ENCODE measurements around the gene EGLN3.
A peak's percentile ranks its signal among the peaks of the same experiment; 100 is the strongest.
"Not testable (repeated sequence)": the region's sequence is repeated elsewhere in the genome, so short reads cannot be mapped to it uniquely, and the experiment has no call there.

Gene EGLN3
- total RNA-seq, result 0 to 4.3 (median 0.46) reads per million in 17 experiments

DNA sequence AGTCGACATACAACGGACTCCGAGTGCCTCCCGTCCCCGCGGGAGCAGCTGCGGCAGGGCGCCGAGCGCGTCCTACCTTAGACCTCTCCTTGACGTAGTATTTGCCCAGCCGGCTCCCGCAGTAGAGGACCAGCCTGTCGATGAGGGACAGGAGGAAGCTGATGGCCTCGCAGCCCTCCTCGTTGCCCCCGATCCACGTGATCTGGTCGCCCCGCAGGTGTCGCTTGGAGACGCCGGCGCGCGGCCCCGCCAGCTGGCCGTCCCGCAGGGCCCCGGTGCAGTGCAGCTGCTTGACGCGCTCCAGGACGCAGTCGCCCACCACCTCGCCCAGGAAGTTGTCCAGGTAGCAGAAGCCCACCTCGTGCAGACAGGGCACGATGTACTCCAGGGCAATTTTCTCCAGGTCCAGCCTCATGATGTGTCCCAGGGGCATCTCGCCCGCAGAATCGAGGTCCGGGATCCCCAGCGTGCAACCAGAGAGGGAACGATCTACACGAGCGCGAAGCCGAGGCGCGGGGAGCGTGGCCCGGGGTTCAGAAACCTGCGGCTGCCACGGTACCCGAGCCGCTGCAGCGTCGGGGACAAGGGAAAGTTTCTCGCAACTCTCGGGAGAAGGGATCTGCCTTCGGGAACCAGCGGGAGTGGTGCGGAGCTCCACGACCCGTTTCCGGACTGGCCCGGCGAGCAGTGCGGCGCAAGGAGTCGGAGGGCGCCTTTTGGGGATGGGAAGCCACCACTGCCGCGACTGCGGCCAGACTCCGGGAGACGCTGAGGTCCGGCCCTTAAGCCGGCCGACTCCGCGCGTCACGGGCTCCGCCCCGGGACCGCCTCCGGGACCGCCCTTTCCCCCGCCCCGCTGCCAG, at the start of gene EGLN3:
EGLN3 (minus strand) TSS at position 755 of the 863 bp plus-strand sequence; CDS start at position 433, 322 bp downstream.
- DNase-seq, result peak; percentile 74 to 88 (median 82)

DNA sequence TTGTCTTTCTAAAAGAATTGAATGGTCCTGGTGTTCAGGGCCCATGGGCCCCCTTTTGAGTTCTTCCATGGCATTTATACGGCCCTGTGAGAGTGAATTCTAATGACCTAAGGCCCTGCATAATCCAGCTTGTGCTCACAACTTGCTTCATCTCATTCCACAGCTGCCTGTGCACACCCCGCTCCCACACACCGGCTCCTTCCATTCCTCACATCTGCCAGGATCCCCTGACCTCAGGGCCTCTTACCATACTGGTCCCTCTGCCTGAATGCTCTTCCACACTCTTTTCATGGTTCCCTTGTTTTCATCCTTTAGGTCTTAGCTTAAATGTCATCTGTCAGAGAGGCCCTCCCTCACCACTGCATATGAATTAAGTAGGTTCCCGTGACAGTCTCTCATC, 49.5 kb upstream of the EGLN3 start:
- no peak for DNase-seq

DNA sequence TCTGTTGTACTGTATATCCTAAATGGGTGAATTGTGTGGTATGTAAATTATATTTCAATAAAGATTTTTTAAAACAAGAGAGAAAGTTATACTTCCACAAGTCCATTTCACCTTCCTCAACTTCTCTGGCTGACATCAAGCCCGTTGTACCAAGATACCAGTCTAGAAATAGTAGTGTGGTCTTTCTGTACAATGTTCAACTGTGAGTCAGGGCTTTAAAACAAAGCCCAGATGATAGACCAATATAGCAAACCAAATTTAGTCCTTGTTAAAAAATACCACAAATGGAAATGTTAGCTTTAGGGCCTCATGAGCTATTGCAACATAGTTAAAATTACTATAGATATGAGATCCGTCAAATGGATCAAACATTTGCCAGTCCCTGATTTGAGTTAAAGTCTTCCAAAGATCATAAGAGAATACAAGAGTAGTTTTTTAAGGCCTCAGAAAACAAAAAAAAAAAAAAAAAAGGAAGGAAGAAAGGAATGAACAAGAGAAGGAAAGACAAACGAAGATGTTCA, 49.0 kb upstream of the EGLN3 start:
- no peak for DNase-seq

DNA sequence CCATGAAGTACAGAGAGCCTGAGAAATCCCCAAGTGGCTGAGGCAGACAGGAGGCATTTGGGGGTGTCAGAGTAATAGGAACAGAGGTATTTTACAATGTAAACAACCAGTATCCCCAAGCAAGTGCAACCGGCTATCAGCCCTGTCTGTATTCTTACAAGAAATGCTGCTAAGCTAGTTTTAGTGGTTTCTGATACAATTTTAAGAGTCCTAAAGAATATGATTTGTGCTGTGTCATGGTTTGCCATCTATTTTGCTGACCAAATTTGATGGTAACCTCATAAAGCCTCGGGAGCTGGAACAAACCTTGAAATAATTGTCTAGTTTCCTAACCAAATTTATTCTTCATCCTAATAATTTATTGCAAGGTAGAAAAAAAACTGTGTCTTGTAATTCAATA, 46.7 kb upstream of the EGLN3 start:
- DNase-seq, result no peak

DNA sequence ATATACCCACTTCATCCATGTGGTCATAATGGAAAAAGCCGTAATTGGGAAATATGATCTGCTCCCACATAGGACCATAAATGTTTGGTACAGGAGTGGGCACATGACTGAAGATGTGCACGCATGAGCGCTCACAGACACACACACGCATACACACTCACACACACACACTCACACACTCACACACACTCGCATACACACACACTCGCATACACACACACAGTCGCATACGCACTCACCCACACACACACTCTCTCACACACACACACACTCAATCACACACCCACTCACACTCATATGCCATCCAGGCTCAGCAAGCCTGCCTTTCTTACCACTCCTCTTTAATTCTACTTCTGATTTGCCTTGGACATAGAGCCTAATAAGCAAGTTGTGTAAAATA, 45.6 kb upstream of the EGLN3 start:
- DNase-seq, result no peak

DNA sequence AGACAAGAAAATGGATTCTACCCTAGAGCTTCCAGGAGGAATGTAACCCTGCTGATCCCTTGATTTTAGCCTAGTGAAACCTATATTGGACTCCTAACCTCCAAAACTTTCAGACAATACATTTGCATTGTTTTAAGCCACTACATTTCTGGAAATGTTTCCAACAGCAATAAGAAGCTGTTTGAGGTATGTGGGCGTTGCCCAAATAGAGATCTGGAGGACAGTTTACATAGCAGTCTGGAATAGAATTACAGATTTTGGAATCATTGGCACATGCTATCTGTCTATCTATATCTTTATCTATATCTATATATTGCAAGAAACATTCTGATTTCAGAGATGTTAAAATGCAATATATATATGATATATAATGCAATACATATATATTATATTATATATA, 42.4 kb upstream of the EGLN3 start:
- DNase-seq, result no peak

DNA sequence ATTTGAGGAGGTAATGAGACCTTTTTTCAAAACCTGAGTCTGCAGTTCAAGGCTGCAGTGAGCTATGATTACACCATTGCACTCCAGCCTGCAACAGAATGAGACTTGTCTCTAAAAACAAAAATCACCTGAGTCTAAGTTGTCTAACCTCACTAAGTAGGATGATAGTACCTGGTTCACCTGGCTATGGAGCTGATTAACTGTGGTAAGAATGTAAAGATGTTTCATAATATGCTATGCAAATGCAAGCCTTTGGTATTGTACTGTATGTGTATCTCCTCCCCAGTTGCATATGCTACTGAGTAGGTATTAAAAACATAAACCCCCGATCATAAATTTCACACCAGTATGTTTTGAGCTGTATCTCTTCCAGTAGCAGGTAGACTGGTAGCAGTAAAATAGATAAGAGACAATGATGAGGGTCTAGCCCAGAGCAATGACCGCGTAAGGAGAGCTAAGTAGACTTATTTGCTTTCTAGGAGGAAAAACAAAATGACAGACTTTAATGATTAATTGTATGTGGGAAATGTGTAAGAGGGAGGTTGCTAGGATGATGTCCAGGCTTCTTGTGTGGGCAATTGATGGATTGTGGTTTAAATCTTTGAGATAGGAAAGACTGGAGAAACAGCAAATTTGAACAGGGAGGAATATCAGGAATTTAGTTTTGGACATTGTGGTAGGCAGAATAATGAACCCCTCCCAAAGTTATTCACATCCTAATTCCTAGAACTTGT, 41.6 kb upstream of the EGLN3 start:
- no peak for DNase-seq

DNA sequence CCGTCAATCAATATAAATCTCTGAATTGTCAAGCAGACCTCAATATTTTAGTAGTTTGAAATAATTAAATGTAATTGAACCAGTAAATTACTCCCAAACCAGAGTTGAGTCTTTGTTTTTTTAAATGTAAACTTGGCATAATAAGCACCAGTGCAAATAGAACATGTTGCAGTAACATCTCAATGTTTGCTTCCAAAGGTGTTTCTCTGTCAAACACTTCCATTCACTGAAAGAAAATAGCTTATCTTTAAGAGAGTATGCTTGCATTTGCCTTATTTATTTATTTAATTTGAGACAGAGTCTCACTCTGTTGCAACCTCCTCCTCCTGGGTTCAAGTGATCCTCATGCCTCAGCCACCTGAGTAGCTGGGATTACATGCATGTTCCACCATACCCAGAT, 39.9 kb upstream of the EGLN3 start:
- DNase-seq, result no peak

DNA sequence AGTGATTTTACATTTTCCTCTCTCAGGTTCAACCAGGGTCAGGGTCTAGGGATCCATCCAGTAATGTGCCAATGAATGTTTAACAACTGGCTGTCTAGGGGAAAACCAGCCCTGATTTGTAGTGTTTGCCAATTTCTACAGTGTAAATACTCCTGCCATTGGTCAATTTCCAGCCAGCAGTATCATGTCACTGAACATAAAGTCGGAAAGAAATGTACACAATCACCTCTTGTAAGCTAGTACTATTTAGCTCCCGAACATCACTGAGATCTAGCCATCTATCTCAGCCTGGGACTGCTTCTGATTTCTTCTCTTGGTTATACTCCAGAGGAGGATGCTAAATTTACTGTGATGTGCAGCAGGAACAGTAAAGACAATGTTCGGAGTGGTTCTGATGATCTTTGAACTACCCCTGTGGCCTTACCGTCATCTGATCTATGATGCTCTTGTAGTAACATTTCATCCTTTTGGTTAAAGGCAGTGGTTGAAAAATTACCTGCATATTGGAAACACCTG, 36.7 kb upstream of the EGLN3 start:
- DNase-seq, result no peak

DNA sequence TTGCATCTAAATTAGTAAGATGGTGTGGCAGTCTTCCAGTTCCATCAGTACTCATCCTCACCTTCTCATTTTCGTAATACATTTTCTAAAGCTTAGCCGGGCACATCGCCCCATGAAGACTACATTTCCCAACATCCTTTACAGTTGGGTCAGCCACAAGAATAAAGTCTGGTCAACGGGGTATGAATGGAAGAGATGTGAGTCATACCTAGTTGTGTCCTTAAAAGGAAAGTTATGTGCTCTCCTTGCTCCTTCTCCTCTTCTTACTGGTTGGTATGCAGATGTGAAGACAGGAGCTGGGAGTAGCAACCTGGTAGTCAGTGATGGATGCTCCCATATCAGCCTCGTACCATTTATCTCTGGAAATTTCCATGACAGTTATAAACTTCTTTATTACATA, 35.9 kb upstream of the EGLN3 start:
- DNase-seq, result no peak

DNA sequence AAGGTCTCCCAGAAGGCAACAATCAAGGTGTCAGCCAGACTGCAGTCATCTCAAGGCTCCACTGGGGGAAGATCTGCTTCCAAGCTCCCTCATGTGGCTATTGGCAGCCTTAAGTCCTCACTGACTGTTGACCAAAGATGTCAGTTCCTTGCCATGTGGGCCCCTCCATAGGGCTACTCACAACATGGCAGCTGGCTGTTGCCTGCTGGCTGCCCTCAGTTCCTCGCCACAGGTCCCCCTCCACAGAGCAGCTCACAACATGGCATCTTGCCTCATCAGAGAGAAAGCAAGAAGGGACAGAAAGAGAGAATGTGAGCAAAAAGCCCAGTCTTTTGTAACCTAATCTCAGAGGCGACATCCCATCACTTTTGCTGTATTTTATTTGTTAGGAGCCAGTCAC, 34.4 kb upstream of the EGLN3 start:
- no peak for DNase-seq

DNA sequence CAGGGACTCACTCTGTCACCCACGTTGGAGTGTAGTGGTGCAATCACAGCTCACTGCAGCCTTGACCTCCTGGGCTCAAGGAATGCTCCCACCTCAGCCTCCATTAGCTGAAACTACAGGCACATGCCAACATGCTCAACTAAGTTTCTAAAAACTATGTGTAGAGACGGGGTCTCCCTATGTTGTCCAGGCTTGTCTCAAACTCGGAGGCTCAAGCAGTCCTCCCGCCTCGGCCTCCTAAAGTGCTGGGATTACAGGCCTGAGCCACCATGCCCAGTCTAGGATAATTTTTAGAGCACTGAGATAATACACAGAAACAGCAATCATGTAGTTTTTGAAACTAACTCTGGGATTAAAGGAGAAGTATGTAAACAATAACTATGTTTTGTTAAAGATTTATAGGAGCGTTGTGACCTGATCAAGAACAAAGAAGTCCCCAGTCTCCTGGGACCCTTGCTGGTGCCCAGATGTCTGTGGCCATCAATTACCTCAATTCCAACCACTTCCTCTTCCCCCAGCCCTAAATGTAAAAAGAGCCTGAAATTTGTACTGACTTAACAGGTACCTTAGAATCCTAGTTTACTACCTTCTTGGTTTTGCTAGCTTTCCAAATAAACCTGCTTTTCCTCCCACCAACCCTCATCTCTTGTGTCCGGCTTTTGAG, 28.9 kb upstream of the EGLN3 start:
- no peak for DNase-seq

DNA sequence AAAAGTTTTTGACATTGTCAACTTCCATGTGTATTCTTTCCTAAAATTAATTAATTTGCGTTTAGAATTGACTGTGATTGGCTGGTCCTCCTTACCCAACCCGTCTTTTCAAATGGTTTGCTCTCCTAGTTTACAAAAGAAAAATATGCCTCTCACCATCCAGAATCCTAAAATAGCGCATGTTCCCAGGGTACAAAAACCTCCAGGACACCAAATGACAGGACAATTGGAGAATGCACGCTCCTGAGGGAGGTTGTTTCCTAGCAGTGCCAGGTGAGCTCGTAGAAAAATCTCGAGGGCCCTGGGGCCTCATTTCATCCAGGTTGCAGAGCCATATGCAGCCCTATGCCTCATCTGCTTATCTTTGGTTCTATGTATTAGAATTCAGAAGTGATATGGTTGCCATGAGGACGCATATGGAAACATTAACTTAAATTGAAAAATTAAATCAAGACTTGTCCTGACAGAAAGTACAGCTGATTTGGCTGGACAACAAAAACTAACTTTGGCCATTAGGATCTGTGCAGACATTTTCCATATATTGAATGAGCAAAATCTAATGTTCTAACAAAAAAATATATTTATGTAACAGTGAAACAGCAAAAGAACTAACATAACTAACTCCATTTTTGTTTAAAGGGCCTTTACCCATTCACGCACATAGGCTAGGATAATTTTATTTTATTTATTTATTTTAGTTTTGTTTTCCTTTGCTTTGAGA, 28.2 kb upstream of the EGLN3 start:
- no peak for DNase-seq

DNA sequence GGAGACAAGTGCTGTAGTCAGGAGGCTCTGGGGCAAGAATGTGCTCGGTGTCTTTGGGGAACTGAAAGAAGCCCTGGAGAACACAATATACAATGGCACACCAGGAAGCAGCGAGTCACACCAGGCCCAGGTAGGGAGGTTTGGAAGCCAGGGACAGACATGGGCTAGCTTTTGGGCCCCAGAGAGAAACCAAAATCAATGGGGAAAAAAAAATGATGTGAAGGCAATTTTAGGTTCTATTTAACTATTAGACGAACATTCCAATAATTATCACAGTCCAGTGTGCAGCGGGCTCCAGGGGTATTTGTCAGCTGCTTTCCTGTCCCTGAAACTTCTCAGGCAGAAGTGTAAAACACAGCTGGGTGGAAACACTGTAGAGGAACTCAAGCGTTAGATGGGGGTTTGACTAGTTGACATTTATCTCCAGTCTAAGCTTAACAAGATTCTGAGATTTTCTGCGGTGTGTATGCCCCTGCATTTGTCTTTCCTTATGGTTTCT, 21.8 kb upstream of the EGLN3 start:
- DNase-seq, result no peak

DNA sequence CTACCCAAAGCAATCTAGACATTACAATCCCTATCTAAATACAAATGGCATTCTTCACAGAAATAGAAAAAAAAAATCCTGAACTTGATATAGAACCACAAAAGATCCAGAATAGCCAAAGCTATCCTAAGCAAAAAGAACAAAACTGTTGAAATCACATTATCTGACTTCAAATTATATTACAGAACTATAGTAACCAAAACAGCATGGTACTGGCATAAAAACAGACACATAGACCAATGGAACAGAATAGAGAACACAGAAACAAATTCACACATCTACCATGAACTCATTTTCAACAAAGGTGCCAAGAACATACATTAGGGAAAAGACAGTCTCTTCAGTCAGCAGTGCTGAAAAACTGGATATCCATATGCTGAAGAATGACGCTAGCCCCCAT, 19.0 kb upstream of the EGLN3 start:
- not testable (repeated sequence) for DNase-seq

DNA sequence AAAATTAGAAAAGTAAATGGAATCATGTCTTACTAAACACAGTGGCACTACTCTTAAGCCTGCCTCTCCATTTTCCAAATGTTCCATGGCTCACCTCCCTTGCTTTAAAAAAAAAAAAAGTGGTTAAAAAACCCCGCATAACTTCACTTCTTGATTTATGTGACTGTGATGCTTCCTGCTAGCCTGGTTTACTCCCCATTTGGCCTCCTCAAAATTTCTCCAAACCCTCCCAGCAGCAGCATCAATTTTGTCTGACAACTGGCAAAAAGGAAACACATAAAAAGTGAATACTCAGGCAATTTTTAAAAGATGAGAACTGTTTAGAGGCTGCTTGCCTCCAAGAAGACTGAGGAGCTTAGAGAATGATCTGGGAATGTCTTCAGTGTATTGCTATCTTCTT, 17.8 kb upstream of the EGLN3 start:
- no peak for DNase-seq

DNA sequence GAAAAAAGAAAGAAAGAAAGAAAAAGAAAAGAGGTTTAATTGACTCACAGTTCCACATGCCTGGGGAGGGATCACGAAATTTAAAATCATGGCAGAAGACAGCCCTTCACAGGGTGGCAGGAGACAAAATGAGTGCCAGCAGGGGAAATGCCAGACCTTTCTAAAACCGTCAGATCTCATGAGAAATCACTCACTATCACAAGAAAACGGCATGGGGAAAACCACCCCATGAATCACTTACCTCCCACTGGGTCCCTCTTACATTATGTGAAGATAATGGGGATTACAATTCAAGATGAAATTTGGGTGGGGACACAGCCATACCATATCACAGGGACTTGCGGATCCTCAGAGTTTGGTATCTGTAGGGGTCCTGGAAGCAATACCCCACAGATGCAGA, 16.3 kb upstream of the EGLN3 start:
- DNase-seq, result no peak

DNA sequence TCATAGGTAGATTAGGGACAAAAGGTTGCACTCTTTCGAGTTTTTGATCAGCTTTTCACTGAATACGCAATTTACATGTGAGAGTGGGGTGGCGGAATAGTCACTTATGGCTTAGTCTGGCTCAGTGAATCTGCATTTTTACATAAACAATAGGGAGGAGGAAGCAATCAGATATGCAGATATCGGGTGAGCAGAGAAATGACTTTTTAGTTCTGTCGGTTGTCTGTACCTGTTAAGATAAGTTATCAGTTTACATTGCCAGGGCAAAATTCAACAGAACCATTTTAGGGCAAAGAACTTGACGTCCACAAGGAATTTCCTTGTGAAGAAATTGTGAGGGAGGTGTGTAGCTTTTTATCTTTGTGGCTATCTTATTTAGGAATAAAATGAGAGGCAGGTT, 15.4 kb upstream of the EGLN3 start:
- DNase-seq, result no peak

DNA sequence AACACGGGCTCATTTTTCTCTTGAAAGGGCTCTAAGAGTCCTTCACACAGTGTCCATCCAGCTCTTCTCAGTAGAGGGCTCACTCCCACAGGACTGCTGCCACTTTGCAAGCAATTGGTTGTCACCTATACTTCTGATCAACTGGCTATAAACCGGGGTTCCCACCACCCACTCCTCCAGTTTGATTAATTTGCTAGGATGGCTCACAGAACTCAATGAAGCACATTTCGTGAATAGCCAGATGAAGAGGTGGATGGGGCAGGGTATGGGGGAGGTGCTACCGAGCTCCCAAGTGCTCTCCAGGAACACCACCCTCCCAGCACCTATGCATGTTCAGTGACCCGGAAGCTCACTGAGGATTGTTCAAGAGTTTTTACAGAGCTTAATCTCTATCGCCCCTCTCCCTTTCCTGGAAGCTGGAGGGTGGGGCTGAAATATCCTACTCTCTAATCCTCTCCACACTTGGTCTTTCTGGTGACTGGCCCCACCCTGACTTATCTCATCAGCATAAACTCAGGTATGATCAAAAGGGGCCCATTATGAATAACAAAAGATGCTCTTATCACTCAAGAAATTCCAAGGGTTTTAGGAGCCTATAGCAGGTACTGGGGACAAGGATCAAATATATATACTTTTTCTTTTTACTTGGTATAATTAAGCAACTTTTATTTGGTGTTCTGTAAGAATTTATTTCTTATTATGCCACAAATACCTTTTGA, 13.9 kb upstream of the EGLN3 start:
- DNase-seq, result no peak

DNA sequence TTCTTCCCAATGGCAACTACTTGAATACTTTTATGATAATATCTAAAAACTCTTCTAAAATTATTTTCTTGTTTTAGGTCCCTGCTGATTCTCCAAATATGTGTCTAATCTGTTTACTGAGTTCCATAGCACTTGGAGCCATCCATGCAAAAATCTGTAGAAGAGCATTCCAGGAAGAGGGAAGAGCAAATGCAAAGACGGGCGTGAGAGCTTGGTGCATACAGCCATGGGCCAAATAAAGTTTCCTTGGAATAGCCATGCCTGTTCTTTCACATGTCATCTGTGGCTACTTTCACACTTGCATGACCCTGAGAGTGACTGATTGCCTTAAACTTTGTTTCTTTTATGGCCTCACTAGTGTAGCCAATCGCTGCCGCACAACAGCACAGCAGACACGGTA, 13.0 kb upstream of the EGLN3 start:
- DNase-seq, result no peak

DNA sequence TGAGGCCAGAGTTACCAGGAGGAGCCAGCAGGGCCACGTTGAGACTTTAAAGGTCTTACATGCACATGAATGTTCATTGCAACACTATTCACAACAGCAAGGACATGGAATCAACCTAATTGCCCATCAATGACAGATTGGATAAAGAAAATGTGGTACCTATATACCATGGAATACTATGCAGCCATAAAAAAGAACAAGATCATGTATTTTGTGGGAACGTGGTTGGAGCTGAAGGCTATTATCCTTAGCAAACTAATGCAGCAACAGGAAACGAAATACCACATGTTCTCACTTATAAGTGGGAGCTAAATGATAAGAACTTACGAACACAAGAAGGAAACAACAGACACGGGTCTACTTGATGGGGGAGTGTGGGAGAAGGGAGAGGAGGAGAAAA, 11.6 kb upstream of the EGLN3 start:
- not testable (repeated sequence) for DNase-seq

All from suppressor macrophage (primary cell).